Epithelial cell of proximal tubule (primary cell): ENCODE results near the gene FAT3. TPM values are rescaled to one million over a fixed set of nuclear protein-coding genes. Genes with fewer than 3 reads are reported as not detected.

Experiments
- DNase-seq: peaks from one replicate; pipeline ENCODE4 v3.0.0-alpha.2; 2011; ENCODE audit warnings: low read depth
- H3K4me3 ChIP-seq: 2 replicates; pipeline ENCODE4 v1.5.1; 2011; ENCODE audit warnings: low read depth, mild to moderate bottlenecking, low read length
- CTCF ChIP-seq: conservative IDR thresholded peaks from 2 replicates; pipeline ENCODE4 v1.5.1; 2012; ENCODE audit warnings: low read depth, mild to moderate bottlenecking, low read length
- total RNA-seq: library from RNA; depleted of rRNA; stranded (reverse); fragments of >200 nt; gene quantifications from 2 replicates; pipeline ENCODE4 v1.2.3, GENCODE V29; 2015

The FAT3 gene
- total RNA-seq, 1 donor from 2014 or later: 1.2 TPM

- TF ChIP-seq CTCF: no peak
- H3K4me3 ChIP-seq: no peak overlapping the region
- no peak for DNase-seq
Observed at GRCh38 chr11:92249156-92249753, 24.6 kb downstream of the FAT3 start.

- DNase-seq: no peak
- H3K4me3 ChIP-seq: no peak overlapping the region
- TF ChIP-seq CTCF: no peak
Observed at GRCh38 chr11:92251980-92252379, 27.4 kb downstream of the FAT3 start.

- no peak for TF ChIP-seq CTCF
- DNase-seq: no peak
- no peak overlapping the region for H3K4me3 ChIP-seq
Observed at GRCh38 chr11:92253421-92253820, 28.8 kb downstream of the FAT3 start.

- TF ChIP-seq CTCF: no peak
- no peak for DNase-seq
- no peak overlapping the region for H3K4me3 ChIP-seq
Observed at GRCh38 chr11:92253945-92254344, 29.3 kb downstream of the FAT3 start.

- TF ChIP-seq CTCF: no peak
- no peak overlapping the region for H3K4me3 ChIP-seq
- no peak for DNase-seq
Observed at GRCh38 chr11:92257536-92257935, 32.9 kb downstream of the FAT3 start.

GRCh38 chr11:92259861-92260260, 35.2 kb downstream of the FAT3 start:
- no peak overlapping the region for H3K4me3 ChIP-seq
- no peak for DNase-seq
- TF ChIP-seq CTCF: no peak

GRCh38 chr11:92264350-92264749, 39.7 kb downstream of the FAT3 start:
- H3K4me3 ChIP-seq: no peak overlapping the region
- no peak for DNase-seq
- no peak for TF ChIP-seq CTCF
